B cell (primary cell): ENCODE data around the gene MAGI2.

Experiments
- EZH2 ChIP-seq: IDR thresholded peaks from 2 replicates; pipeline ENCODE4 v1.6.1; 2012; ENCODE audit warnings: borderline replicate concordance, low read depth, mild to moderate bottlenecking, moderate library complexity, low read length; ENCODE audit not compliant: insufficient read depth, poor library complexity, severe bottlenecking
- TF ChIP-seq, protein P1 (sequence below): fragments of 200-600 bp; IDR thresholded peaks from one replicate; pipeline ENCODE4 v1.8.0; 2022; ENCODE audit warnings: antibody characterized with exemption, mild to moderate bottlenecking

DNA sequence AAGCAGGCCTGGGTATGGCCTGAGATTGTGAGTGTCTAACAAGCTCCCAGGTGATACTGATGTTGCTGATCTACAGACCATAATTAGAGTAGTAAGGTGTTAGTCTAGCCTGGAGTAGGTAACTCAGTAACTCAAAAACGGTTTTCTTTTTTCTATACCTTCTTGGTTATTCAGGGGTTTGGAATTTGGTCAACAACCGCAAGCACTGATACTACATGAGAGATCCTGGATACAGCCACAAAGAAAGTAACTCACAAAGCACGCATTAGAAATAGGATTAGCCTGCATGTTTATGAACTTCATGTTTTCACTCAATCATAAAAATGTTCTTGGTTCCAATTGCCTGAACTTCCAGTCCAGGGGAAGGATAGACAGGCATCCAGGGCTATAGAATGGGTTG lies 803.5 kb downstream of the MAGI2 start:
- TF ChIP-seq, protein P1, sequence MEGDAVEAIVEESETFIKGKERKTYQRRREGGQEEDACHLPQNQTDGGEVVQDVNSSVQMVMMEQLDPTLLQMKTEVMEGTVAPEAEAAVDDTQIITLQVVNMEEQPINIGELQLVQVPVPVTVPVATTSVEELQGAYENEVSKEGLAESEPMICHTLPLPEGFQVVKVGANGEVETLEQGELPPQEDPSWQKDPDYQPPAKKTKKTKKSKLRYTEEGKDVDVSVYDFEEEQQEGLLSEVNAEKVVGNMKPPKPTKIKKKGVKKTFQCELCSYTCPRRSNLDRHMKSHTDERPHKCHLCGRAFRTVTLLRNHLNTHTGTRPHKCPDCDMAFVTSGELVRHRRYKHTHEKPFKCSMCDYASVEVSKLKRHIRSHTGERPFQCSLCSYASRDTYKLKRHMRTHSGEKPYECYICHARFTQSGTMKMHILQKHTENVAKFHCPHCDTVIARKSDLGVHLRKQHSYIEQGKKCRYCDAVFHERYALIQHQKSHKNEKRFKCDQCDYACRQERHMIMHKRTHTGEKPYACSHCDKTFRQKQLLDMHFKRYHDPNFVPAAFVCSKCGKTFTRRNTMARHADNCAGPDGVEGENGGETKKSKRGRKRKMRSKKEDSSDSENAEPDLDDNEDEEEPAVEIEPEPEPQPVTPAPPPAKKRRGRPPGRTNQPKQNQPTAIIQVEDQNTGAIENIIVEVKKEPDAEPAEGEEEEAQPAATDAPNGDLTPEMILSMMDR = no peak
- TF ChIP-seq EZH2 = no peak
